ENCODE data around the gene PCDHB1.
"Not testable (repeated sequence)": the region's sequence is repeated elsewhere in the genome, so short reads cannot be mapped to it uniquely, and the experiment has no call there.

The PCDHB1 gene

DNA sequence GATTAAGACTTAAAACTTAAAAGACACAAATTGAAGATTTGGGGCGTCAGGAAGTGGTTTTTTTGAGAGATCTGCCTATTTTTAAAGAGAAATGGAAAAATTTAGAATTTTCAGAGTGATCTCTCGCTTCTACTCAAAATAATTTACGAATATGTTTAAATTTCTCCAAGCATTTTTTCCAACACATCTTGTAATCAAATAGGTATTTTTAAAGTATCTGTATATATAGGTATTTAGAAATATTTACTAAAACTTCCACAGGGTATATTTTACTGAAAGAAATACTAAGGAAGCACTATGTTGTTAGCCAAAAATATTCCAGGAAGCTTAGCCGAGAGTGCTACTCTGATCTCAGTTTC, 9.8 kb upstream of the PCDHB1 start:
- DNase-seq, result no peak
- in situ Hi-C loops (cut with HindIII; ENCODE audit: low pct_ligation_motif_present, low pct_unique_long_range_greater_than_20kb, low sequenced_read_pairs), result no loop called here

DNA sequence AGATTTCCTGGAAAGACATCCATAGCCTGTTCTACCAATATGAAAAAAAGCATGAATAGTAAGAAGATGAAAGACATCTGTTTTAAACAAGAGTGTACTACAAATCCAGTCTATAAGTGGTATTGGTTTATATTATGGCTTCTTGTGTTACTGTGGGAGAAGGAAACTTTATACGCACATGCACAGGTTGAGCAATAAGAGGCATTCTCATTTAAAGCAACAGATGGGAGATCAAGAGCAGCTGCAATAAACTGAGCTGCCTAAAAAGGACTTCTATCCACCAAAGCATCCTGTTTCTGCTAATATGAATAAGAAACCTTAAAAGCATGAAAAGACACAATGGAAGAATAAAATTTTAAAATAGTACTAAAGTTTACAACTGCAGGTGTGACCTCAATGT, 8.6 kb upstream of the PCDHB1 start:
- DNase-seq, result no peak
- in situ Hi-C loops (cut with HindIII; ENCODE audit: low pct_ligation_motif_present, low pct_unique_long_range_greater_than_20kb, low sequenced_read_pairs), result no loop called here

DNA sequence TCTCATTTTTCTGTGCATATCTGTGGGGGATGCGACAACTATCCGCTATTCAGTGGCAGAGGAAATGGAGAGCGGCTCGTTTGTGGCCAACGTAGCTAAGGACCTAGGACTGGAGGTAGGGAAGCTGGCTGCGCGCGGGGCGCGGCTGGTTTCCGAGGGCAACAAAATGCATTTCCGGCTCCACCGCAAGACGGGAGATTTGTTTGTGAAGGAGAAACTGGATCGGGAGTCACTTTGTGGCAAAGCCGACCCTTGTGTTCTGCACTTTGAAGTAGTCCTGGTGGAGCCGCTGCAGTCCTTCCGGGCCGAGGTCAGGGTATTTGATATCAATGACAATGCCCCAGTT, 320 bp downstream of the PCDHB1 start:
- in situ Hi-C loops (cut with HindIII; ENCODE audit: low pct_ligation_motif_present, low pct_unique_long_range_greater_than_20kb, low sequenced_read_pairs), result no loop called here
- no peak for DNase-seq

DNA sequence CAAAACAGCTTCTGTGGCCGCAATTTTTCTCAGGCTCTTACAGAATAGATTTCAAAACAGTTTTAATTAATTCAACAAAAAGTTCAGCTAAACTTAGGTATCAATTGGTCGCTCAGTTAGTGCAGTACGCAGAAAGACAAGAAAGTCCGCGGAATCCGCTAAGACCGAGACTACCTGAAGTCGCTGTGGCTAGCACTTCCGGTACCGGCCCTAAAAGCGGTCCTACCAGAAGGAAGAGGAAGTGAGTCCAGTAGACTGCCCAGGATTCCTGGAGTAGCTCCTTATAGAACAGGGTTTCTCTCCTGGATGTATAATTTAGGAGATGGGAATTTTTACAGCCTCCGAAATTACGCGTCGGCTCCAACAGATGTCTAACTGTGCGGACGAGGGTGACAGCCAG, 26.7 kb downstream of the PCDHB1 start:
- in situ Hi-C loops (cut with HindIII; ENCODE audit: low pct_ligation_motif_present, low pct_unique_long_range_greater_than_20kb, low sequenced_read_pairs), result no loop called here
- DNase-seq, result no peak

DNA sequence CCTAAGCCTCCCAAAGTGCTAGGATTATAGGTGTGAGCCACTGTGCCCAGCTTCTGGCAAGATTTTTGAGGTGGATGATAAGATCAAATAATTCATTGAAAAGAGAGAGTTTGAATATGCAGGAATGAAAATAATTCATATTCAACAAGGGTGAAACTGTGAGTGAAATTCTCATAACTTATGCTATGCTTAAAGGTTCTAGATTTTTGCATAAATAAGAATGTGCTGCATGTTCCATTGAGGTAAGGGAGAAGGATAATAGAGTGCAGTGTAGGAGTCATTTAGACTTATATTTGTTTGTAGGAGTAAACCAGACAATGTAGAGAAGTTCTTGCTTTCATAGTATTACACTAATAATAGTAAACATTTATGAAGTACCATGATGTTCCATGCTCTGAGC, 31.1 kb downstream of the PCDHB1 start:
- in situ Hi-C loops (cut with HindIII; ENCODE audit: low pct_ligation_motif_present, low pct_unique_long_range_greater_than_20kb, low sequenced_read_pairs), result no loop called here

DNA sequence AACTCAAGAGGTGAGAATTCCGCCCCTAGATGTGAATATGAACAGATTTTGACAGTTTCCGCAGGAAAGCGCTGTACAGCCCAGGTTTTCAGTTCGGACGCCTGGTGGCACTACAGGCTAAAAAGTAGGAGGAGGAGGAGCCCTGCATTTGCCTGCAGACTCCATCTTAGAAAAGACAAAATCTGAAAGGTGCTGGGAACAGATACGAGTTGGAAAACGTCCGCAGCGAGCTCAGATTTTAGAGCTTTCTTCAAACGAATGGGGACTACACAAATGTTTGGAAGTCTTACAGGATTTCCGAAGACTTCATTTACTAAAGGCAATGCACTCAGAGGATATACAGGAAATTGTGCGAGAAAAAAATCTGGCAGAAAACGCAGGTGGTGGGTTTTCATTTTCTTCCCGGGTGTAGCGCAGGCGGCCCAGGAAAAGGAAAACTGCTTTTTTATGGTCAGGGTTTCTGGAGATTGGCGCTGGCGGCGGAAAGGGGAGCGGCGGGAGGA, 33.4 kb downstream of the PCDHB1 start:
- in situ Hi-C loops (cut with HindIII; ENCODE audit: low pct_ligation_motif_present, low pct_unique_long_range_greater_than_20kb, low sequenced_read_pairs), result no loop called here
- no peak for DNase-seq

More for the DNA sequence above, 31.1 kb downstream of the PCDHB1 start:
- no peak for DNase-seq

DNA sequence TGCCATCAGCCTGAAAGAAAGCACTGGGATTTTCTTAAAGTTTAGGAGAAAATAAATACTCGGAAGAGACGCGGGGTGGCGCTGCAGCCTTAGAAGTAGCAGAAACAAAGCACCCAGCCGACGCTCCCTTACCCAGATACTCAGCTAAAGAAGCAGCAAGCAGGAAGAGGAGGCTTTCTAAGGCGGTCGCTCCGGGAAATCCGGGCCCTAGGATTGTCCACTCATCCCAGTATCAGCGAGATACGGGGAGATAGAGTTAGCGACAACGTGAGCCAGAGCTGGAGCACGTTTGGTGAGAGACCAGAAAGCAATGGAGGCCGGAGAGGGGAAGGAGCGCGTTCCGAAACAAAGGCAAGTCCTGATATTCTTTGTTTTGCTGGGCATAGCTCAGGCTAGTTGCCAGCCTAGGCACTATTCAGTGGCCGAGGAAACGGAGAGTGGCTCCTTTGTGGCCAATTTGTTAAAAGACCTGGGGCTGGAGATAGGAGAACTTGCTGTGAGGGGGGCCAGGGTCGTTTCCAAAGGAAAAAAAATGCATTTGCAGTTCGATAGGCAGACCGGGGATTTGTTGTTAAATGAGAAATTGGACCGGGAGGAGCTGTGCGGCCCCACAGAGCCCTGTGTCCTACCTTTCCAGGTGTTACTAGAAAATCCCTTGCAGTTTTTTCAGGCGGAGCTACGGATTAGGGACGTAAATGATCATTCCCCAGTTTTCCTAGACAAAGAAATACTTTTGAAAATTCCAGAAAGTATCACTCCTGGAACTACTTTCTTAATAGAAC, 43.5 kb downstream of the PCDHB1 start, which contains the start of gene PCDHB2:
Gene PCDHB2, plus strand, starts transcription at position 135 of the 782 bp plus-strand sequence. Its CDS starts 176 bp downstream, at position 311.
- DNase-seq, result peak; percentile 3
- in situ Hi-C loops (cut with HindIII; ENCODE audit: low pct_ligation_motif_present, low pct_unique_long_range_greater_than_20kb, low sequenced_read_pairs), result no loop called here

DNA sequence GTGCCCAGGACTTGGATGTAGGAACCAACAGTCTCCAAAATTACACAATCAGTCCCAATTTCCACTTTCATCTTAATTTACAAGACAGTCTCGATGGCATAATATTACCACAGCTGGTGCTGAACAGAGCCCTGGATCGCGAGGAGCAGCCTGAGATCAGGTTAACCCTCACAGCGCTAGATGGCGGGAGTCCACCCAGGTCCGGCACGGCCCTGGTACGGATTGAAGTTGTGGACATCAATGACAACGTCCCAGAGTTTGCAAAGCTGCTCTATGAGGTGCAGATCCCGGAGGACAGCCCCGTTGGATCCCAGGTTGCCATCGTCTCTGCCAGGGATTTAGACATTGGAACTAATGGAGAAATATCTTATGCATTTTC, 44.1 kb downstream of the PCDHB1 start:
- no peak for DNase-seq
- in situ Hi-C loops (cut with HindIII; ENCODE audit: low pct_ligation_motif_present, low pct_unique_long_range_greater_than_20kb, low sequenced_read_pairs), result no loop called here

DNA sequence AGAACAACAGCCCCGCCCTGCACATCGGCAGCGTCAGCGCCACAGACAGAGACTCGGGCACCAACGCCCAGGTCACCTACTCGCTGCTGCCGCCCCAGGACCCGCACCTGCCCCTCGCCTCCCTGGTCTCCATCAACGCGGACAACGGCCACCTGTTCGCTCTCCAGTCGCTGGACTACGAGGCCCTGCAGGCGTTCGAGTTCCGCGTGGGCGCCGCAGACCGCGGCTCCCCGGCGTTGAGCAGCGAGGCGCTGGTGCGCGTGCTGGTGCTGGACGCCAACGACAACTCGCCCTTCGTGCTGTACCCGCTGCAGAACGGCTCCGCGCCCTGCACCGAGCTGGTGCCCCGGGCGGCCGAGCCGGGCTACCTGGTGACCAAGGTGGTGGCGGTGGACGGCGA, 45.0 kb downstream of the PCDHB1 start:
- DNase-seq; in situ Hi-C loops (cut with HindIII; ENCODE audit: low pct_ligation_motif_present, low pct_unique_long_range_greater_than_20kb, low sequenced_read_pairs): not testable (repeated sequence)

DNA sequence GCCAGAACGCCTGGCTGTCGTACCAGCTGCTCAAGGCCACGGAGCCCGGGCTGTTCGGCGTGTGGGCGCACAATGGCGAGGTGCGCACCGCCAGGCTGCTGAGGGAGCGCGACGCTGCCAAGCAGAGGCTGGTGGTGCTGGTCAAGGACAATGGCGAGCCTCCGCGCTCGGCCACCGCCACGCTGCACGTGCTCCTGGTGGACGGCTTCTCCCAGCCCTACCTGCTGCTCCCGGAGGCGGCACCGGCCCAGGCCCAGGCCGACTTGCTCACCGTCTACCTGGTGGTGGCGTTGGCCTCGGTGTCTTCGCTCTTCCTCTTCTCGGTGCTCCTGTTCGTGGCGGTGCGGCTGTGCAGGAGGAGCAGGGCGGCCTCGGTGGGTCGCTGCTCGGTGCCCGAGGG, 45.4 kb downstream of the PCDHB1 start:
- DNase-seq; in situ Hi-C loops (cut with HindIII; ENCODE audit: low pct_ligation_motif_present, low pct_unique_long_range_greater_than_20kb, low sequenced_read_pairs): not testable (repeated sequence)

DNA sequence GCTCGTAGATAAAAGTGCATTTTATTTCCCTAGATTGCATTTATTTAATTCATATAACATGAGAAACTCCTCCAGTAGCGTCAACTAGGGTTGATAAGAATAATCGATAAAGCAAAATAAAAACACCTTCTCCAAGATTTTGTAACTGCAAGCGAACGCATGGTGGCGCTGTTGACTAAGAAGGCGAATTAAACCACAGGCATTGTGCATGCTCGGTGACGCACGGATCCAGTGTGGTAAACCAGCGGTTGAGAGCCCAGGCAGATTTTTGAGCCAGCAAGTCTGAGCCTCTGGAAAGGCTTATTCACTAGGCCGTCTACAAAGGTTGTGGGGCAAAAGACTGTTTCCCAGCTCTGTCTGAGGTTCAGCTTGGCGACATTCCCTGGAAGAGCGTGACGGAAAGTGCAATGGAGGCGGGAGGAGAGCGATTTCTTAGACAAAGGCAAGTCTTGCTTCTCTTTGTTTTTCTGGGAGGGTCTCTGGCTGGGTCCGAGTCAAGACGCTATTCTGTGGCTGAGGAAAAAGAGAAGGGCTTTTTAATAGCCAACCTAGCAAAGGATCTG, 49.1 kb downstream of the PCDHB1 start, which contains the start of gene PCDHB3:
Gene PCDHB3, plus strand, starts transcription at position 231 of the 563 bp plus-strand sequence. Its CDS starts 177 bp downstream, at position 408.
- in situ Hi-C loops (cut with HindIII; ENCODE audit: low pct_ligation_motif_present, low pct_unique_long_range_greater_than_20kb, low sequenced_read_pairs), result no loop called here
- DNase-seq, result no peak

DNA sequence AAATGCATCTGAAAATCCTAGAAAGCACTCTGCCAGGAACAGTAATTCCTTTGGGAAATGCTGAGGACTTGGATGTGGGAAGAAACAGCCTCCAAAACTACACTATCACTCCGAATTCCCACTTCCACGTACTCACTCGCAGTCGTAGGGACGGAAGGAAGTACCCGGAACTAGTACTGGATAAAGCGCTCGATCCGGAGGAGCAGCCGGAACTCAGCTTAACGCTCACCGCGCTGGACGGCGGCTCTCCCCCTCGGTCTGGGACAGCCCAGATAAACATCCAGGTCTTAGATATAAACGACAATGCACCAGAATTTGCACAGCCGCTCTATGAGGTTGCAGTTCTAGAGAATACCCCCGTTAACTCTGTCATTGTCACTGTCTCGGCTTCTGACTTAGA, 49.9 kb downstream of the PCDHB1 start:
- no peak for DNase-seq

DNA sequence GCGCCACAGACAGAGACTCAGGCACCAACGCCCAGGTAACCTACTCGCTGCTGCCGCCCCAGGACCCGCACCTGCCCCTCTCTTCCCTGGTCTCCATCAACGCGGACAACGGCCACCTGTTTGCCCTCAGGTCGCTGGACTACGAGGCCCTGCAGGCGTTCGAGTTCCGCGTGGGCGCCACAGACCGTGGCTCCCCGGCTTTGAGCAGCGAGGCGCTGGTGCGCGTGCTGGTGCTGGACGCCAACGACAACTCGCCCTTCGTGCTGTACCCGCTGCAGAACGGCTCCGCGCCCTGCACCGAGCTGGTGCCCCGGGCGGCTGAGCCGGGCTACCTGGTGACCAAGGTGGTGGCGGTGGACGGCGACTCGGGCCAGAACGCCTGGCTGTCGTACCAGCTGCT, 50.9 kb downstream of the PCDHB1 start:
- DNase-seq; in situ Hi-C loops (cut with HindIII; ENCODE audit: low pct_ligation_motif_present, low pct_unique_long_range_greater_than_20kb, low sequenced_read_pairs): not testable (repeated sequence)

More for the DNA sequence above, 49.9 kb downstream of the PCDHB1 start:
- in situ Hi-C loops (cut with HindIII; ENCODE audit: low pct_ligation_motif_present, low pct_unique_long_range_greater_than_20kb, low sequenced_read_pairs), result no loop called here

DNA sequence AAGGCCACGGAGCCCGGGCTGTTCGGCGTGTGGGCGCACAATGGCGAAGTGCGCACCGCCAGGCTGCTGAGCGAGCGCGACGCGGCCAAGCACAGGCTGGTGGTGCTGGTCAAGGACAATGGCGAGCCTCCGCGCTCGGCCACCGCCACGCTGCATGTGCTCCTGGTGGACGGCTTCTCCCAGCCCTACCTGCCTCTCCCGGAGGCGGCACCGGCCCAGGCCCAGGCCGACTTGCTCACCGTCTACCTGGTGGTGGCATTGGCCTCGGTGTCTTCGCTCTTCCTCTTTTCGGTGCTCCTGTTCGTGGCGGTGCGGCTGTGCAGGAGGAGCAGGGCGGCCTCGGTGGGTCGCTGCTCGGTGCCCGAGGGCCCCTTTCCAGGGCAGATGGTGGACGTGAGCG, 51.3 kb downstream of the PCDHB1 start:
- DNase-seq; in situ Hi-C loops (cut with HindIII; ENCODE audit: low pct_ligation_motif_present, low pct_unique_long_range_greater_than_20kb, low sequenced_read_pairs): not testable (repeated sequence)

DNA sequence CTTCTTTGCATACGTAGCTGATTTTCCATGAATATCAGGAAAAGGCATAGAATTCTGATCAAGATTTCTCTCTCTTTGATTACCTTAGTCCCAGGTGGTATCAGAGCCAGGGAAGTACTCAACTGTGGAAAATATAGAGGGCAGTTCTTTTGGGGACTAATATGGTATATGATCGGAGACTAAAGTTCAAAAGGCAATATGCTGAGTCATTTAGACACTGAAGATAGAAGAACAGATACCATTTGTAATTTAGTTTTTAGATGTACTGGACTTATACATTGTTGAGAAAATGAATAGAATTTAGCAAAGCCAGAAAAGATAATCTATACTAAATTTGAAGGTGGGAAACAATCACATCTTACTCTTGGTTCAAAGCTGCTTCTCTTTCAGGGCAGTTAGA, 54.2 kb downstream of the PCDHB1 start:
- no peak for DNase-seq
- in situ Hi-C loops (cut with HindIII; ENCODE audit: low pct_ligation_motif_present, low pct_unique_long_range_greater_than_20kb, low sequenced_read_pairs), result no loop called here

Measured in ACHN (cell line).